ENCODE results near the gene GPA33.

DNA sequence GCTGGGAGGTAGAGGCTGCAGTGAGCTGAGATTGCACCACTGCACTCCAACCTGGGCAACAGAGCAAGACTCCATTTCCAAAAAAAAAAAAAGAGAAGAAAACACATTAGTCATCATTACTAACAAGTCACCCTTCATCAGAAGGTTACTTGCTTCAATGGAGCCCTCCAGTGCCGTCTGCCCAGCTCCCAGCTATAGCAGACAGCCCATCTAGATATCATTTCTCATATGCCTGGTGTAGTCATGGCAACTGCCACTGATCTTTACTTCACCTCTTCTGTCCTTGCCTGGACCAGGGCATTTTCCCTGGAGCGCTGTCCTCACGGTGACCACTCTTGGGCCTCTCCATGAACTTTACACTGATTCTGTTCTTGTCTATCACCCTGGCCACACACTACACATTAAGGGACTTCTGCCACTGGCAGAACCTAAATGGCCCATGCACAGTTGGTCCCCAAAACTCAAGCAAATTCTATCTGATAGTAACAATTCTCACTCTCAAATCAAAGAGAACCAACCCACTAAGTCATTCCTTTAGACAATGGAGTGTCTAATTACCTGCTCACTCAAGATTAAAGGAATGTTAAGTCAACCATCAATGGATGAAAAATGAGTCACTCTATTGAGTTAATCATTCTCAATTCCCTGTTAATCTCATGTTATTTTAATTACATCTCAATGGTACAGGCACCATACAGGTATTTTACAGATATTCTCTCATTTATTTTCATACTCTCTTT lies 12.9 kb downstream of the GPA33 start:
- TF ChIP-seq, protein P1, sequence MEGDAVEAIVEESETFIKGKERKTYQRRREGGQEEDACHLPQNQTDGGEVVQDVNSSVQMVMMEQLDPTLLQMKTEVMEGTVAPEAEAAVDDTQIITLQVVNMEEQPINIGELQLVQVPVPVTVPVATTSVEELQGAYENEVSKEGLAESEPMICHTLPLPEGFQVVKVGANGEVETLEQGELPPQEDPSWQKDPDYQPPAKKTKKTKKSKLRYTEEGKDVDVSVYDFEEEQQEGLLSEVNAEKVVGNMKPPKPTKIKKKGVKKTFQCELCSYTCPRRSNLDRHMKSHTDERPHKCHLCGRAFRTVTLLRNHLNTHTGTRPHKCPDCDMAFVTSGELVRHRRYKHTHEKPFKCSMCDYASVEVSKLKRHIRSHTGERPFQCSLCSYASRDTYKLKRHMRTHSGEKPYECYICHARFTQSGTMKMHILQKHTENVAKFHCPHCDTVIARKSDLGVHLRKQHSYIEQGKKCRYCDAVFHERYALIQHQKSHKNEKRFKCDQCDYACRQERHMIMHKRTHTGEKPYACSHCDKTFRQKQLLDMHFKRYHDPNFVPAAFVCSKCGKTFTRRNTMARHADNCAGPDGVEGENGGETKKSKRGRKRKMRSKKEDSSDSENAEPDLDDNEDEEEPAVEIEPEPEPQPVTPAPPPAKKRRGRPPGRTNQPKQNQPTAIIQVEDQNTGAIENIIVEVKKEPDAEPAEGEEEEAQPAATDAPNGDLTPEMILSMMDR (IDR thresholded peaks at IDR 0.05; ENCODE audit: low read length): no peak
- no peak for TF ChIP-seq EZH2 (IDR thresholded peaks at IDR 0.05; ENCODE audit: borderline replicate concordance, low read length)
